AG09309 (cell line): Measurements from ENCODE around the gene SLIT3.

Source experiments
- DNase-seq: peaks from one replicate; pipeline ENCODE4 v3.0.0-alpha.2; 2010; ENCODE audit warnings: low read depth
- H3K4me3 ChIP-seq: 2 replicates; pipeline ENCODE4 v1.5.1; 2011; ENCODE audit warnings: mild to moderate bottlenecking, low read depth, low read length, moderate library complexity; ENCODE audit not compliant: control insufficient read depth
- CTCF ChIP-seq: IDR thresholded peaks from 2 replicates; pipeline ENCODE4 v1.5.1; 2011; ENCODE audit warnings: mild to moderate bottlenecking, low read depth, low read length, inconsistent platforms; ENCODE audit not compliant: insufficient read depth, control insufficient read depth; ENCODE audit errors: missing control alignments

The SLIT3 gene

GRCh38 chr5:168899264-168899663, 401.7 kb downstream of the SLIT3 start:
- no peak for TF ChIP-seq CTCF
- no peak overlapping the region for H3K4me3 ChIP-seq
- no peak for DNase-seq

- no peak overlapping the region for H3K4me3 ChIP-seq
- no peak for DNase-seq
- no peak for TF ChIP-seq CTCF
Observed at GRCh38 chr5:168898247-168898911, 402.6 kb downstream of the SLIT3 start.

- H3K4me3 ChIP-seq = no peak overlapping the region
- no peak for TF ChIP-seq CTCF
- DNase-seq = no peak
Observed at GRCh38 chr5:168897387-168898122, 403.4 kb downstream of the SLIT3 start.

- DNase-seq = no peak
- H3K4me3 ChIP-seq = no peak overlapping the region
- TF ChIP-seq CTCF = no peak
Observed at GRCh38 chr5:168895295-168896071, 405.5 kb downstream of the SLIT3 start.

- H3K4me3 ChIP-seq = no peak overlapping the region
- DNase-seq = no peak
- TF ChIP-seq CTCF = no peak
Observed at GRCh38 chr5:168893283-168893682, 407.7 kb downstream of the SLIT3 start.

GRCh38 chr5:168892618-168893186, 408.2 kb downstream of the SLIT3 start:
- TF ChIP-seq CTCF = no peak
- no peak overlapping the region for H3K4me3 ChIP-seq
- no peak for DNase-seq
